ENCODE measurements around the gene RASL10A.

RASL10A gene

DNA sequence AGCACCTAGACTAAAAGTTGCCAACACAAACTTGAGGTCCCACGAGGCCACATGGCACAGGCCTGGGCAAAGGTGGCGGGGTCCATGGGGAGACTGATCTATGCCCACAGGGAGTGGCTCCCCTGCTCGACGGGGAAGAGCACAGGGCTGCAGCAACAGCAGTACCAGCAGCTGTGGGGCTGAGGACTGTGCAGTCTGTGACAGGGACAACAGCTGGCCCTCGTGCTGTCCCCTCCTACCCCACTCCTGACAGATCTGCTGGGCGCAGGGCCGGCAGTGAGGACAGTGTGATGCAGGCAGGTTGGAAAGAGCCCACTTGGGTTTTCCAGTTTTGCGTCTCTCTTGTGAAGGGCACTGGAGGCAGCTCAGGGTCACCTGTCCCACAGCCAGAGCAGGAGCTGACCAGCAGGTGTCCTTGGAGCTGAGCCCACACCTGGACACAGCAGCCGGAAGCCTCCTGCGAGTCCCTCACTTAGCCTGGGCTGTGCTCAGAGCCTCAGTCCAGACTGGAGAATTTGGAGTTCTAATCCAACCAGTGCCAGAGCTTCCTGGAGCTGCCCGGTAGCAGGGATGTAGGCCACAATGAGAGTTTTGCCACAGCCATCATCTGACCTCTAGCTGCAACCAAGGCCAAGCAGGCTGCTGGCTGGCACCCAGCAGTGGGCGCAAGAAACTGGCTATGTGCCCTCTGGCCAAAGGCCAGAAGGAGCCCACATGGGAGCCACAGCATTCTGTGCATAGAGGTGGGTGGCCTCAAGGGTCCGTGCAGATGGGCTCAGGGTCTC lies 12.6 kb downstream of the RASL10A start:
- DNase-seq, result peak; percentile 17

DNA sequence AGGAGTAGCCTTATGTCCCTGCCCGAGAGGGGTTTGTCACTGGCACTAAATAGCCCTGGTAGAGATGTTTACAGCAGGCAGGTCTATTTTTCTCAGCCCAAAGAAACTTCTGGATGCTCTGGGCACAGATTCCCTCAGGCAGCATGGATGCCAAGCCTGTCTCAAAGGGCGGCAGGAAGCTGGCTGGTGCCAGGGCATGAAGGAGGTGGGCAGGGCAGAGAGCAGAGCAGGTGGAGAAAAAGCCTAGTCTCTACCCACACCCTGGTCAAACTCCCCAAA lies 13.2 kb downstream of the RASL10A start:
- DNase-seq, result no peak

DNA sequence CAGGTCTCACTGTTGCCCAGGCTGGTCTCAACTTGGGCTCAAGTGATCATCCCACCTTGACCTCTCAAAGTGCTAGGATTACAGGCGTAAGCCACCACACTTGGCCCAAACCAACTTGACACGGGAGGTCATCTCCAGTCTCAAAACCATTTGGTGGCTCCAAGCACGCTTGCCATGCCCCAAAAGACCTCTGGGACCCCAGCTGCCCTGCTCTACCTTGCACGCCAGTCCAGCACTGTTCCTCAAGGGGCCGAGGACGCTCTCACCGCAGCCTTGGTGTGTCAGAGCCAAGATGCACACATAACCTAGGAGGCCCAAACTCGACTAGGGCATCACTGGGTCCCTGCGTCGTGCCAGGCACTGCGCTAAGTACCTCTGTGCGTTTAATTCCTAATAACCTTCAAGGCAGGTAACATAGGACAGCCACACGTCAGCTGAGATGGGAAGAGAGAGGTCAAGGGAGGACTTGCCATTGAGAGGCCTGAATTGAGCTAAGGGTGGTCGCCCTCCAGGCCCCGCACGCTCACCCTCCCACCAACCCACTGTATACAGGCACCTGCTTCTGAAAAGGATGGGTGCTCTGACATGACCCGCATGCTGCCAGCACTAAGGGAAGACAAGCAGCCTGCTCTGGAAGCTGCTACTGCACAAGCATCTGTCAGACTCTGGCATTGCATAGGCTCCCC lies 13.6 kb downstream of the RASL10A start:
- peak; percentile 9 for DNase-seq

DNA sequence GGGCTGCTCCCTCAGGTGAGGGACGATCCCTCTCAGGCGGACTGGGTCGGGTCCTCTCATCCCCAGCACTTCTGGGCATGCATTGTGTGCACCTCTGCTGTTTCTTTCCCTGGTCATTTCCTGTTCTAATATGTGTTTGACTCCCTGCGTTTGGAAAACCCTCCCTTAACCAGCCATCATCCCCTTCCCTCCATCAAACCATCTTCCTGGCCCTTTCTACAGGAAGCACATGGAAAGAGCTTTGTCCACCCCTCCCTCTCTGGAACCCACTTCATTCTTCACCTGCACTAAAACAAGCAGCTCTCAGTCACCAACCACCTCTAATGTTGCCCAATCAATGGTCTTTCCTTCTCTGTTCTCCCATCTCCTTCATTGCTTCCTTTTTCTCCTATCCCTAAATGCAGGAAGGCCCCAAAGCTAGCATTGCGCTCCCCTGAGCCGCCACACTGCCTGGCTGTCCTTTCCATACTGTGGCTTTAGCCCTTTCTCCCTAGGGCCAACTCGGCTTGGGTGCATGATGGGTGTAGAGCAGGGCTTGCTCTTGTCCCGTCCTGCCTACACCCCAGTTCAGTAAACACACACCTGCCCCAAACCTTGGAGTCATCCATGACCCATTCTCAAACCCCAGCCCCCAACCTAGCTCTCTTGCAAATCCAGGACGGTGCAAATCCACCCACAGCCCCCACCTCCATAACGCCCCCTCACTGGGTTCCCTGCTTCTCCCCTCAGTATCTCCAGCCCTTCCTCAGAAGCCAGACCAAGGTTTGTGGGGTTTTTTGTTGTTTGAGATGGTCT lies 14.5 kb downstream of the RASL10A start:
- peak; percentile 11 for DNase-seq

DNA sequence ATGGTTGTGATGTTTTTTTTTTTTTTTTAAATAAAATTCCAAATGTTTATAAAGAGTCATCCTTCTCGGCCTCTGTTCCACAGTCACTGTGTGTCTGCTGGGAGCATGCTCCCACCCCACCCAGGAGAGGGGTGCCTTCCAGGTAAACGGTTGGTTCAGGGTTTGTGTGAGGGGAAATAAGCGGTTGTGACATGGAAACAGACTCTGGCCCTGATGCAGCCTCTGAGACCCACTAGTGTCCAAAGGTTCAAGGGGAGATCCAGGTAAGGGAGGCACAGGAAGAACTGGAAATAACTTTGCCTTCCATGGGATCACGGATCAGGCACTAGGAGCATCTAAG lies 15.1 kb downstream of the RASL10A start:
- peak; percentile 6 for DNase-seq

DNA sequence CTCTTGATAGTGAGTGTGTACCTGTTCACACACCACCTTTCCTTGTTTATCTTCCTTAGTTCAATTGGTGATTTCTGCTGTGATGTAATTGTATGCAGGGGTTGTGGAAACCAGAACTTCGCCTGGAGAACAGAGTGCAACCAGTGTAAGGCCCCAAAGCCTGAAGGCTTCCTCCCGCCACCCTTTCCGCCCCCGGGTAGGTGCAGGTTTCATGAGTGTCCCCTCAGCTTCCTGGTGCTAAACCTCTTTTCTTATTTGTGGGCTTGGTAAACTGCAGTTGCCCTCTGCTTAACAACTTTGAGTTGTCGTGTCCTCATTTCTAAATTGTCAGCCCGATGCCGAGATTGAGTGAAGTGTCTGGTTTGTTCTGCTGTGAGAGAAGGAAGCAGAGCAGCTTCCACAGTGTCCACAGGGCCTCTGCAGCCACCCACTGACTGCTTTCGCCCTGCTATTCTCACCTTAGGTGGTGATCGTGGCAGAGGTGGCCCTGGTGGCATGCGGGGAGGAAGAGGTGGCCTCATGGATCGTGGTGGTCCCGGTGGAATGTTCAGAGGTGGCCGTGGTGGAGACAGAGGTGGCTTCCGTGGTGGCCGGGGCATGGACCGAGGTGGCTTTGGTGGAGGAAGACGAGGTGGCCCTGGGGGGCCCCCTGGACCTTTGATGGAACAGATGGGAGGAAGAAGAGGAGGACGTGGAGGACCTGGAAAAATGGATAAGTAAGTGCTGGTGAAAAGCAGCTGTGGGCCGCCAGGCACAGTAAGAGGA lies 16.2 kb downstream of the RASL10A start:
- no peak for DNase-seq

DNA sequence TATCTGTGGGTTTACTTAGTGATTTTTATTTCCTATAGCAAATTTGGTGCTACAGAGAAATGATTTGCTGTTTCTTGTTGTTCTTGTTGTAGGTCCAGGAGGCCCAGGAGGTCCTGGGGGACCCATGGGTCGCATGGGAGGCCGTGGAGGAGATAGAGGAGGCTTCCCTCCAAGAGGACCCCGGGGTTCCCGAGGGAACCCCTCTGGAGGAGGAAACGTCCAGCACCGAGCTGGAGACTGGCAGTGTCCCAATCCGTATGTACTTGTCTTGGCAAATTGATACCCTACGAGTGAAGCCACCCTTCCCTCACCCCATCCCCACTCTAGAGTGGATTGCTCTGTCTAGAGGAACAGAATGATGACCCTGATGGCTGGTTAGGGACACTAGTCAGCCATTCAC lies 16.9 kb downstream of the RASL10A start:
- no peak for DNase-seq

DNA sequence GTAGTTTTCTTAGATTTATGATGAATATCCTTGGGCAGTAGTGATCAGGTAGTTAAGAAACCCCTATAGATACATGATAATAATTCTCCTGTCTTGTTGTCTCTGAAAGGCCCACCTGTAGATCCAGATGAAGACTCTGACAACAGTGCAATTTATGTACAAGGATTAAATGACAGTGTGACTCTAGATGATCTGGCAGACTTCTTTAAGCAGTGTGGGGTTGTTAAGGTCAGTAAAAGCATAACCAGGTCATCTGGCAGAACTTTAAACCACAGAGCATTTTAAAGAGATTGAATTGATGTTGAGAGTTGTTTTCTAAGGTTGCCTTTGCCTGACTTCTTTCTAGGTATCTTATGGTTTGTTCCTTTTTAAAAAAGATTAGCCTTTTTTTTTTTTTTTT lies 23.1 kb downstream of the RASL10A start:
- DNase-seq, result no peak

DNA sequence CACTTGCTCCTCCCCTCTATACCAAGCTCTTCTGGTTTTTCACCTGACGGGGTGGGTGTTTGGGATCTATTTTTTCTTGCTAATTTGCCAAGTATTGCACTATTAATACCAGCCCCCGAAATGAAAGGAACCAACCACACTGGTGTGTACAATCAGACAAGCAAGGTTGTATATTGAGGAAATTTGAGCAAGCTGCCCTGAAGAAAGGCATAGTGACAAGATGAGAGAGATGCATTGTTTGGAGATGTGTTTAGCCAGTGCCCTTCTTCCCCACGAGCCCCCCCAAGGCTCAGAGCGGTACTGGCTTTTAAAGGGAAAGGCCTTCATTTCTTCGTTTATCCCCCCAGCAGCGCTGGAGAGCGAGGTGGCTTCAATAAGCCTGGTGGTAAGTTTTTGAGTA lies 24.3 kb downstream of the RASL10A start:
- DNase-seq, result no peak

DNA sequence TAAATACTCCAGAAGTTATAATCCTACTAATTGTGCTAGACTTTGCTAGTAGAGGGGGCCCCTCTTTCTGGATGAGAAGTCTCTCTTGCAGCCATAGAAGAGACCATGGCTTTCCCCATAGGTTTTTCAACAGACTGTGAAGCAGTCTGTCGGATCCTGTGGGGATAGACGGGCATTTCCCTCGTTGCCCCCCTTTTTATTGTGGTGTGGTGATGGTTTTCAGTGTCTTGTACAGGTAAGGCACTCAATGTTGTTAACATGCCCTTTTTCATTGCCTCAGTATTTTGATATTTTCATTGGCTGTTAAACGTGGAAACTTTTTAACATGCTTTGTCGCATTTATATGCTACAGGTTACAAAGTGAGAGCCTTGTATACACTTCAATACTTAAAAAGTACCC lies 25.4 kb downstream of the RASL10A start:
- no peak for DNase-seq

DNA sequence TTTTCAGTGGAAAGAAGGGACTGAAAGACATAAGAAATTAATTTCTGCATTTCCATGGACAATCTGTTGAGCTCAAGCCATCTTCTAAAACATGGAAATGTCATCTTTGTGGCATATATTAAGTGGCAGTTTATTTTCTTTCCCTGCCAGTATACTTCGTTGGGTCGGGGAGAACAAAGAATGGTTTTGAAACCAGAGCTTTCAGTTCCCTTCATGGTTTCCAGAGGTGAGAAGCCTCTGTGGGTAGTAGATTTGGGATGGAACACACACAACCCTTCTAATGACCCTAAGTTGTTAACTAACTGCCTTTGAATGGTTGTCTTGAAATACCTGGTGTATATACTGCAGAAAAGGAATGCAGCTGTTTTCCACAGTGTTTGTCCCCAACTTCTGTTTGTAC lies 26.7 kb downstream of the RASL10A start:
- no peak for DNase-seq

DNA sequence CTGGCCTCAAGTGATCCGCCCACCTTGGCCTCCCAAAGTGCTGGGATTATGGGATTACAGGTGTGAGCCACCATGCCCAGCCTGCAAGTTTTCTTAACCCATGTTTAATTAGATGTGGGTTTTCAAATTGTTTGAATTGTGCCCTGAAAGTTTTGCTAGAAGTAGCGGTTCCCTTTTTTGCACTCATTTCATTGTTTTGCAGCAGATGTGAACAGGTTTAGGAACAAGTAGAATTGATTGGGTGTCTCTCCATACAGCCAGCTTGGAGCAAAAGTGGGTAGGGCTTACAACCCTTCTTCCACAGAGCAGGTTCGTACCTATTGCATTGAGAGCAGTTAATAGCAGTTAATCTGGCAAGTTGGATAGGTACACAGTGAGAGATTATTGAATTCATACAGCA lies 31.3 kb downstream of the RASL10A start:
- no peak for DNase-seq

DNA sequence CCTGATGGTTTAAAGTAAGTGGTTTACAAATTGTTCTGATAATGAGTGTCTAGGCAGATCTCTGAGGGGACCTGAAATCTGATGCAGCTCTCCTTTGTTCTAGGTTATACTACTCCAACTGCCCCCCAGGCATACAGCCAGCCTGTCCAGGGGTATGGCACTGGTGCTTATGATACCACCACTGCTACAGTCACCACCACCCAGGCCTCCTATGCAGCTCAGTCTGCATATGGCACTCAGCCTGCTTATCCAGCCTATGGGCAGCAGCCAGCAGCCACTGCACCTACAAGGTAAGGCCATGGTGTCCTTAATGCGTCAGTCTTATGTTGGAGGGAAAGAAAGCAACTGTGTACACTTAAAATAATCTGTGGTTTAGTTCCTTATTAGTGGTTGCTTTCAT lies 37.6 kb downstream of the RASL10A start:
- no peak for DNase-seq

DNA sequence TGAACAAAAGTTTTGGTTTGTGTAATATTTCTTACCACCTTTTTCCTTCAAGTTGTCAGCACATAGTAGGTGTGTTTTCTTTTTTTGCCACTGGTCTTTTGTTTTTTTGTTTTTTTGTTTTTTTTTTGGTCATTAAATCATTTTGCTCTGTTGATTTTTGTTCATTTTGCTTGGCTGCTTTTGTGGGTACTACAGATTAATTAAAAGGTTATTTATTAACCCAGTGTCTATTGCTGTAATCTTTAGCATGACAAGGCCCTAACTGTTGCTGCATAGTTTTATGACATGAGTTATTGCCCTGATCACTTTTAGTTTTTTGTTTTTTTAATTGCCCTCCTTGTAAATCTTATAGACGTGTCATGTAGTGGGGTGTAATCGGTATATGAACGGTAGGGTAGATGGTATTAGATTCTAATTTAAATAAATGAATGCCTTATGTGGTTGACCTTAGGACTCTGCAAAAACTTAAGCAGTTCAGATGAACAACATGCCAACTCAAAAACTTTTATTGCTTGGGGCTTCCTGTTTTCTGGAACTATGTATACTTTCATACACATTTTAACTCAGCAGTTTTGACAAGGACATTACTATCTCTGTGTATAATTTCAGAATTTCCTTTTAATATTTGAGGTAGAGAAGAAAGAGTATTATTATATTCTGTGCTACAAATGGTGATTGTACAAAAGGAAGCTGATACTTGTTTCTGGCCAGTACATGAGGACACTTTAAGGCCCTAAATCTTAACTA lies 39.5 kb downstream of the RASL10A start:
- DNase-seq, result no peak

DNA sequence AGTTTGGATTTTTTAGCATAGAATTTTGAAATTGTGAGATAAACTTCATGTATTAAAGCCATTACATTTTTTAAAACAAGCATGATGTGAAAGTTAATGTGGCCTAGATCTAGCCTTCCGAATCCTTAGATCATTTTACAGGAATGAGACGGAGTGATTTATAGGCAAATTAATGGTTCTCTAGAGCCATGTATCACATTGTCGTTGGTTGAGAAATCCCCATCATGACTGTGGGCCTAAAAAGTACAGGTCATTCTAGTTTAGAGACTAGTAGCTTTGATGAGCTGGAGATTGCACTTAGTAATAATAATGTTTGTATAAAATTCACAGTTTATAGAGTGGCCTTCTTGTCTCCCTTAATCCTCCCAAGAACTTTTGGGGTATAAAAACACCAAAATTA lies 40.3 kb downstream of the RASL10A start:
- no peak for DNase-seq

DNA sequence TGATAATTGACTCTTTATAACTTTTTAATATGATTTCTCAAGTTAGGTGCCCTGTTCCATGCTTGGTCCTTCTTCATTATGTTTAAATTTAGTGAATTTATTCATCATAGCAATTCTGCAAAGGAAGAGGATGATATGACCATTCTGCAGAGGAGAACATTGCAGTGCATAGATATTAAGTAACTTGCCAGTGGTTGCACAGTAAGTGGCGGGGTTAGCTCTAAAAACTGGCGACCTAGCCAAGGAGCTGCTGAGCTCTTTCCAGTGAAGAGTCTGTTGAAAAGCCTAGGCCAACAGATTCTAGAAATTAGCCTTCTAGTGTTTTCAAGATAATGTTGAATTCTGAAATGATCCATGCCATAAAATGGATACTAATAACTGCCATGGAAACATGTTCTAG lies 42.9 kb downstream of the RASL10A start:
- no peak for DNase-seq

DNA sequence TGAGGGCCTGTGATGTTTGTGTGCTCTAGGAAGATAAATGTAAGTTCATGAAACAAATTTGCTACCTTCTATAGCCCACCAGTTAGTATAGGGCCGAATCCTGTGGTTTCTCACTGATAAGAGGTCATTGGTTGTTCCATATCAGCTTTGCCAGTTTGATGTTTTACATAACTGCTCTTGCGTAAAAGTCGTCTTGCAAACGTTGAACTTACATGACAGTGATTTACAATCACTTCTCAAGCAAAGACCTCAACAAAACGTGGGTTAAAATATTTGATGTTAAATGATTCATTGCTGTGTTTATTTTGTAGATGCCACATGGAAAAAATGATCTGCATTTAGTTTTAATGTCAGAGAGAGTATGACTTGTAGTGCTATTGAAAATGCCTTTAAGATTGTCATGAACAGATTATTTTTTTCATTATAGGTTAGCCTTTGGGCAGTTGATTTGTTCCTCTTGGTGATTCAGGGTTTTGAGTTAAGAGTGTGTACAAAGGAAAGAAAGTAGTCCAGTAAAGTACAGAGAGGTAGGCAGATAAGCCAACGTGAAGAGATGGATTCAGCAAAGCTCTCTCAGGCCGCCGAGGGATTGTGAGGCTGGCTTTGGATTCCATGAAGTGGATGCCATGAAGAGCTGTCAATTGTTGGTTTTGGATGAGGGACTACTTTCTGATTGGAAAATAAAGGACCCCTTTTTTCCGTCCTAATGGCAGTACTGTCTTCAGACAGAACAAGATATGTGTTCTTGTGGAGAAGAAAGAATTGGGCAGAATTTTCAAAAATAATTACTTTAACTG lies 44.8 kb downstream of the RASL10A start:
- no peak for DNase-seq

DNA sequence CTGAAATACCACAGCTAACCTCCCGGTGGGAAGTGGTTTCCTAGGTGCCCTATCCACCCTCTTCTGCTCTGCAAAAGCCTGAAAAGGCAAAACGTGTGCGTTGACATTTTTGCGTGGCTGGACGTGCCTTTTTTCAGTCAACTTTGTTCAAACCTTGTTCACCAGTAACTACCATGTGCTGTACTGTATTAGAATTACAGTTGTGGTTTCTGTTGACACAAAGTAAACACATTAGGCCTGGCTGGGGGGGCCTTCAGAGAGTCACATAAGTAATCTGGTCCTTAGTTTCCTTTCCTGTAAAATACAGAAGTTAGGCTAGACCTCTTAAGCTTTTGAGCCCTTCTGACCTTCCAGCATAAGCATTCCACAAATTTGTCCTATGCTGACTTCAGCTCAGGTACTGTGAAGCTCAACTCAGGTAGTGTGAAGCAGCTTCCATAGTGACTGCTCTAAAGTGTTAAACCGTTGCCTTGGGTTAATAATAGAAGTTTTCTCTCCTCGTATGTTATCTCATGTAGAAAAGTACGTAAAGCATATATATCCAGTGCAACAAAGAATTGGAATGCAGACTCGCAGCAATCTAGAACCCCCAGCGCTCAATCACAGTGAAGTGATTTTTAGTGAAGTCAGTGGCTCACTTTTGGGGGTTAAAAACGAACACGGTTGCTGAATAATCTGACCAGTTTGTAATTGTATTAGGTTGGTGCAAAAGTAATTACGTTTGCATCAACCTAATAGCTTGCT lies 45.6 kb downstream of the RASL10A start:
- no peak for DNase-seq

DNA sequence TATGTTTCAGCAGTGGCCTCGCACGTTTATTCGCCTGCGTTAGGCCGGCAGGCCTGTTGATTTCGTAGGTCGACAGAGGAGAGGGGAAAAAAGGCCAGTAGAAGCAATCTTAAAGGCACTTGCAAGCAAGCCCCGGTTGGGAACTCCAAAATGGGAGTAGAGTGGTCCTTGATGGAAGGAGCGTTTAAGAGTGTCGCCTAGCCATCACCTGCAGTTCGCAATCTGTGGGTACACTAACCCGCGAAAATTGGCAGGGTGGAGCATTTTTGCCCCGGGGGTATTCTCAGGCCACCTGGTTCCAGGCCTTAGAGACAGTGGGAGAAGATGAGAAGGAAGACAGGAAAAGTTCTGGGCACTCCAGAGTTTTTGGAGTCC lies 46.3 kb downstream of the RASL10A start:
- DNase-seq, result no peak

DNA sequence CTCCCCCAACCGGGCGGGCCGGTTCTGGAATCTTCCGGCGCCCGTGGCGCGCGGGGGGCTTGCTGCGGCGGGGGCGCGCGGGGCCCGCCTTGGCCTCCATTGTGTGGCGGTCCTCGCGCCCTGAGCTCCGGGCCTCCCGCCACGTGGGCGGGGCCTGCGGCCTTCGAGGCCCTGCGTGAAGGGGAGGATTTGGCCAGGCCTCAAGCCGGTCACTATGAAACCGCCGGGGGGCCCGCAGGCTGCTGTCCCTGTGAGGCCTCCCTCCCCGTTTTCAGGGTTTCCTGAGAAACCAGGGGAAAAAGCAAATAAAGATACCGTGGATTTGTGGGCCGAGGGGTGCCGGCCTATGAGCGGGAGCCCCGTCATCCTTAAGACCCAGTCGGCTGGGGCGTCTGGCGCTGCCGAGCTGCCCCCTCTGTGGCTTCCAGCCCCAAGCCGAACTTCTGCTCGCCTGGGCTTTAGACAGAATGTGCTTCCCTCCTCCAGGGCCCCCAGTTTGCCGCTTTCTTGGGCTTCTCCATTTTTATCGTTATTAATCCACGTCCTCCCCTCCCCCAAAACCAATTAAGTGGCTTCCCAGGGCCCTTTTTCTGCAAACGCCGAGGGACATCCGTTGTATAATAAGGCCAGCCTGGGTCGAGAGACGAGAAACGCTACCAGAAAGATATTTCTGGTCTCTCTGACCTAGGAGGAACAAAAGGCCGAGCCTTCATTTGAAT lies 46.8 kb downstream of the RASL10A start:
- DNase-seq, result peak; percentile 77

All from retina (tissue), 1 donor.